ENCODE data around the gene CCDC85C.
A peak's percentile ranks its signal among the peaks of the same experiment; 100 is the strongest.

Gene CCDC85C

GRCh38 chr14:99597911-99598600, 6.0 kb downstream of the CCDC85C start:
- DNase-seq (ENCODE audit: low spot score), result no peak
- H3K27ac ChIP-seq, result peak overlapping the region; percentile 57
- TF ChIP-seq CTCF (conservative IDR thresholded peaks at IDR 0.05; ENCODE audit: low read depth), result no peak
- CTCF ChIA-PET, result interaction anchor here (0.7 kb wide), 1 partner anchor 58 kb away, joined by 3 read pairs; no protein-coding TSS in a partner anchor
- POLR2A ChIA-PET (ENCODE audit: low non-redundant PET), result no interaction called here

GRCh38 chr14:99596772-99597171, 7.2 kb downstream of the CCDC85C start:
- ChIA-PET CTCF (no interaction called here), POLR2A (ENCODE audit: low non-redundant PET) (no interaction called here)
- no peak for DNase-seq (ENCODE audit: low spot score)
- TF ChIP-seq CTCF (conservative IDR thresholded peaks at IDR 0.05; ENCODE audit: low read depth), result no peak
- H3K27ac ChIP-seq, result peak overlapping the region; percentile 57

- ChIA-PET CTCF (no interaction called here), POLR2A (ENCODE audit: low non-redundant PET) (no interaction called here)
- peak overlapping the region; percentile 57 for H3K27ac ChIP-seq
- TF ChIP-seq CTCF (conservative IDR thresholded peaks at IDR 0.05; ENCODE audit: low read depth), result no peak
- no peak for DNase-seq (ENCODE audit: low spot score)
Measured at GRCh38 chr14:99596071-99596627, 7.9 kb downstream of the CCDC85C start.

GRCh38 chr14:99595524-99595923, 8.5 kb downstream of the CCDC85C start:
- ChIA-PET POLR2A (ENCODE audit: low non-redundant PET) (no interaction called here), CTCF (no interaction called here)
- H3K27ac ChIP-seq, result peak overlapping the region; percentile 57
- TF ChIP-seq CTCF (conservative IDR thresholded peaks at IDR 0.05; ENCODE audit: low read depth), result no peak
- DNase-seq (ENCODE audit: low spot score), result no peak

- ChIA-PET POLR2A (ENCODE audit: low non-redundant PET) (no interaction called here), CTCF (no interaction called here)
- peak overlapping the region; percentile 57 for H3K27ac ChIP-seq
- no peak for DNase-seq (ENCODE audit: low spot score)
- no peak for TF ChIP-seq CTCF (conservative IDR thresholded peaks at IDR 0.05; ENCODE audit: low read depth)
Measured at GRCh38 chr14:99595034-99595433, 9.0 kb downstream of the CCDC85C start.

- ChIA-PET CTCF (no interaction called here), POLR2A (ENCODE audit: low non-redundant PET) (no interaction called here)
- H3K27ac ChIP-seq, result peak overlapping the region; percentile 57
- DNase-seq (ENCODE audit: low spot score), result no peak
- no peak for TF ChIP-seq CTCF (conservative IDR thresholded peaks at IDR 0.05; ENCODE audit: low read depth)
Measured at GRCh38 chr14:99593971-99594841, 9.8 kb downstream of the CCDC85C start.

All from RWPE1 (cell line).